H9 (cell line): ENCODE results near the gene STX1A. TPM values are rescaled to one million over a fixed set of nuclear protein-coding genes. Genes with fewer than 3 reads are reported as not detected.
A peak's percentile ranks its signal among the peaks of the same experiment; 100 is the strongest.

Source experiments
- DNase-seq: peaks from one replicate; pipeline ENCODE4 v3.0.0-alpha.2; 2017
- H2AFZ ChIP-seq: one replicate; pipeline ENCODE4 v1.6.1; 2013; ENCODE audit warnings: mild to moderate bottlenecking, low read length, control low read depth, moderate library complexity
- H2AK5ac ChIP-seq: 2 replicates; pipeline ENCODE4 v1.6.1; 2013; ENCODE audit warnings: low read length, control low read depth, mixed read lengths; ENCODE audit not compliant: insufficient read length
- H2BK120ac ChIP-seq: one replicate; pipeline ENCODE4 v1.6.1; 2013; ENCODE audit warnings: low read depth, mild to moderate bottlenecking, low read length, control low read depth, inconsistent platforms; ENCODE audit not compliant: poor library complexity, severe bottlenecking
- H2BK12ac ChIP-seq: 2 replicates; pipeline ENCODE4 v1.6.1; 2013; ENCODE audit warnings: low read length, control low read depth, mixed read lengths, low read depth; ENCODE audit not compliant: insufficient read length
- H2BK15ac ChIP-seq: 2 replicates; pipeline ENCODE4 v1.6.1; 2013; ENCODE audit warnings: low read depth, low read length, control low read depth
- H2BK20ac ChIP-seq: one replicate; pipeline ENCODE4 v1.6.1; 2013; ENCODE audit warnings: low read depth, mild to moderate bottlenecking, low read length, control low read depth, inconsistent platforms; ENCODE audit not compliant: poor library complexity, severe bottlenecking
- H2BK5ac ChIP-seq: 2 replicates; pipeline ENCODE4 v1.6.1; 2013; ENCODE audit warnings: low read length, control low read depth, mixed read lengths; ENCODE audit not compliant: insufficient read length
- H3K14ac ChIP-seq: 2 replicates; pipeline ENCODE4 v1.6.1; 2013; ENCODE audit warnings: low read length, control low read depth; ENCODE audit not compliant: insufficient read depth
- H3K18ac ChIP-seq: 2 replicates; pipeline ENCODE4 v1.6.1; 2013; ENCODE audit warnings: low read depth, mild to moderate bottlenecking, mixed read lengths, low read length, control low read depth; ENCODE audit not compliant: insufficient read length
- H3K23ac ChIP-seq: 2 replicates; pipeline ENCODE4 v1.6.1; 2013; ENCODE audit warnings: low read length, control low read depth, mixed read lengths, low read depth; ENCODE audit not compliant: insufficient read length
- H3K23me2 ChIP-seq: 2 replicates; pipeline ENCODE4 v1.6.1; 2013; ENCODE audit warnings: low read depth, mild to moderate bottlenecking, mixed read lengths, low read length, control low read depth; ENCODE audit not compliant: insufficient read length, poor library complexity, severe bottlenecking
- H3K27ac ChIP-seq: 2 replicates; pipeline ENCODE4 v1.5.1; 2013; ENCODE audit warnings: low read length, control low read depth, mixed read lengths, low read depth; ENCODE audit not compliant: insufficient read length
- H3K27me3 ChIP-seq: 2 replicates; pipeline ENCODE4 v1.6.1; 2013; ENCODE audit warnings: low read length, control low read depth, inconsistent platforms; ENCODE audit not compliant: insufficient read depth
- H3K4ac ChIP-seq: 2 replicates; pipeline ENCODE4 v1.6.1; 2013; ENCODE audit warnings: low read depth, mild to moderate bottlenecking, control low read depth, inconsistent platforms, low read length, moderate library complexity
- H3K4me1 ChIP-seq: 2 replicates; pipeline ENCODE4 v1.6.1; 2013; ENCODE audit warnings: low read length, control low read depth, inconsistent platforms; ENCODE audit not compliant: insufficient read depth
- H3K4me2 ChIP-seq: 2 replicates; pipeline ENCODE4 v1.6.1; 2013; ENCODE audit warnings: low read length, control low read depth, mixed read lengths; ENCODE audit not compliant: insufficient read length, insufficient read depth
- H3K56ac ChIP-seq: 2 replicates; pipeline ENCODE4 v1.6.1; 2013; ENCODE audit warnings: low read depth, mild to moderate bottlenecking, mixed read lengths, low read length, control low read depth; ENCODE audit not compliant: insufficient read length
- H3K79me1 ChIP-seq: 2 replicates; pipeline ENCODE4 v1.6.1; 2013; ENCODE audit warnings: low read depth, mild to moderate bottlenecking, moderate library complexity, low read length, control low read depth, inconsistent platforms; ENCODE audit not compliant: insufficient read depth, poor library complexity, severe bottlenecking
- H3K79me2 ChIP-seq: 2 replicates; pipeline ENCODE4 v1.6.1; 2013; ENCODE audit warnings: low read length, control low read depth, inconsistent platforms; ENCODE audit not compliant: insufficient read depth
- H3K9ac ChIP-seq: 2 replicates; pipeline ENCODE4 v1.6.1; 2013; ENCODE audit warnings: low read length, control low read depth, mixed read lengths; ENCODE audit not compliant: insufficient read length; ENCODE audit errors: extremely low read depth
- H3K9me3 ChIP-seq: one replicate; pipeline ENCODE4 v1.6.1; 2013; ENCODE audit warnings: low read depth, low read length, inconsistent platforms; ENCODE audit not compliant: control insufficient read depth
- H3T11ph ChIP-seq: one replicate; pipeline ENCODE4 v1.6.1; 2013; ENCODE audit warnings: mild to moderate bottlenecking, low read length, control low read depth, inconsistent platforms
- H4K20me1 ChIP-seq: one replicate; pipeline ENCODE4 v1.6.1; 2013; ENCODE audit not compliant: control insufficient read depth, insufficient read length, insufficient read depth
- H4K5ac ChIP-seq: 2 replicates; pipeline ENCODE4 v1.6.1; 2013; ENCODE audit warnings: low read depth, mild to moderate bottlenecking, mixed read lengths, low read length, control low read depth; ENCODE audit not compliant: insufficient read length
- H4K8ac ChIP-seq: replicated peaks from 2 replicates; pipeline ENCODE4 v1.6.1; 2013; ENCODE audit warnings: low read length, control low read depth, mixed read lengths, low read depth; ENCODE audit not compliant: insufficient read length
- H4K91ac ChIP-seq: 2 replicates; pipeline ENCODE4 v1.6.1; 2013; ENCODE audit warnings: low read depth, mild to moderate bottlenecking, moderate library complexity, mixed read lengths, low read length, control low read depth; ENCODE audit not compliant: insufficient read length
- H3K27ac Mint-ChIP-seq, 3 experiments: 2 replicates in 2 of 3; 3 replicates in 1 of 3; pipeline ENCODE4 v1.8.0; 2020 to 2021; ENCODE audit warnings: mixed read lengths in 3 of 3, mild to moderate bottlenecking in 1 of 3, moderate library complexity in 1 of 3
- H3K27me3 Mint-ChIP-seq: 2 replicates; pipeline ENCODE4 v1.8.0; 2021; ENCODE audit warnings: low read depth, mild to moderate bottlenecking, moderate library complexity, mixed read lengths
- H3K36me3 Mint-ChIP-seq, 3 experiments: 2 replicates in 2 of 3; 3 replicates in 1 of 3; pipeline ENCODE4 v1.8.0; 2020 to 2021; ENCODE audit warnings: low read depth in 3 of 3, mixed read lengths in 3 of 3; ENCODE audit not compliant: insufficient read depth in 1 of 3
- H3K4me1 Mint-ChIP-seq, 2 experiments: 2 replicates each; pipeline ENCODE4 v1.8.0; 2020; ENCODE audit warnings: mixed read lengths in 2 of 2
- H3K4me3 Mint-ChIP-seq, 2 experiments: 2 replicates in 1 of 2; 3 replicates in 1 of 2; pipeline ENCODE4 v1.8.0; 2020 to 2021; ENCODE audit warnings: mild to moderate bottlenecking in 2 of 2, mixed read lengths in 2 of 2, moderate library complexity in 1 of 2
- H3K9me3 Mint-ChIP-seq, 2 experiments: 2 replicates in 1 of 2; 3 replicates in 1 of 2; pipeline ENCODE4 v1.8.0; 2020; ENCODE audit warnings: mild to moderate bottlenecking in 2 of 2, mixed read lengths in 2 of 2, moderate library complexity in 1 of 2
- WGBS: extraction: QIAGEN DNeasy Blood & Tissue Kit; methylation state at CpG from one replicate; pipeline ENCODE4 v1.1.7; 2013; ENCODE audit warnings: missing lambda C conversion rate, low lambda C conversion rate, mixed read lengths; ENCODE audit not compliant: insufficient read length; ENCODE audit errors: extremely low coverage; 5-methylcytosine and 5-hydroxymethylcytosine counted together
- total RNA-seq: library from RNA; stranded (reverse); gene quantifications from 2 replicates; pipeline ENCODE4 v1.2.1, GENCODE V29; 2021
- TF ChIP-seq, protein P1 (sequence below): fragments of 200-600 bp; sonication (generic); conservative IDR thresholded peaks from 3 replicates; pipeline ENCODE4 v1.8.0; 2021; ENCODE audit warnings: antibody characterized with exemption, mild to moderate bottlenecking

STX1A gene
- total RNA-seq, 1 experiment from 2014 or later = 10.1 TPM

GRCh38 chr7:73698410-73698809 is 21.1 kb downstream of the STX1A start:
- Mint-ChIP-seq H3K4me1 (peaks cover 4 to 16% of the 10 kb centered on the region in 2 experiments), H3K4me3 (no peak overlapping the region; a peak in 1 of 5 replicates), H3K9me3 (no peaks in the 10 kb centered on the region), H3K36me3 (peaks cover 39 to 75% (median 62%) of the 10 kb centered on the region in 3 experiments), H3K27ac (peak overlapping the region in 1 of 3 experiments; percentile 48; a peak in 3 of 7 replicates), H3K27me3 (no peaks in the 10 kb centered on the region; the same call in 1 of the 2 replicates)
- H2AFZ ChIP-seq = no peak overlapping the region
- H3K27ac ChIP-seq = no peak overlapping the region
- no peak overlapping the region for H3K18ac ChIP-seq
- H3K56ac ChIP-seq = no peak overlapping the region
- no peaks in the 10 kb centered on the region; the same call in 1 of the 2 replicates for H3K4me1 ChIP-seq
- H3T11ph ChIP-seq = no peak overlapping the region
- H3K23me2 ChIP-seq = no peaks in the 10 kb centered on the region
- H2BK12ac ChIP-seq = no peak overlapping the region
- no peak overlapping the region for H2BK5ac ChIP-seq
- H2BK120ac ChIP-seq = no peak overlapping the region
- no peaks in the 10 kb centered on the region for H3K9me3 ChIP-seq
- no peak overlapping the region for H3K4me2 ChIP-seq
- no peak overlapping the region for H4K91ac ChIP-seq
- H4K8ac ChIP-seq = no peak overlapping the region
- no peaks in the 10 kb centered on the region for H3K27me3 ChIP-seq
- no peak overlapping the region for H3K4ac ChIP-seq
- H2AK5ac ChIP-seq = no peak overlapping the region
- H3K79me1 ChIP-seq = no peaks in the 10 kb centered on the region
- no peak overlapping the region for H4K5ac ChIP-seq
- no peak overlapping the region for H2BK15ac ChIP-seq
- no peaks in the 10 kb centered on the region for H4K20me1 ChIP-seq
- WGBS = no CpG with 5 or more reads among the region's 7 CpGs
- H3K14ac ChIP-seq = no peak overlapping the region
- TF ChIP-seq, protein P1, sequence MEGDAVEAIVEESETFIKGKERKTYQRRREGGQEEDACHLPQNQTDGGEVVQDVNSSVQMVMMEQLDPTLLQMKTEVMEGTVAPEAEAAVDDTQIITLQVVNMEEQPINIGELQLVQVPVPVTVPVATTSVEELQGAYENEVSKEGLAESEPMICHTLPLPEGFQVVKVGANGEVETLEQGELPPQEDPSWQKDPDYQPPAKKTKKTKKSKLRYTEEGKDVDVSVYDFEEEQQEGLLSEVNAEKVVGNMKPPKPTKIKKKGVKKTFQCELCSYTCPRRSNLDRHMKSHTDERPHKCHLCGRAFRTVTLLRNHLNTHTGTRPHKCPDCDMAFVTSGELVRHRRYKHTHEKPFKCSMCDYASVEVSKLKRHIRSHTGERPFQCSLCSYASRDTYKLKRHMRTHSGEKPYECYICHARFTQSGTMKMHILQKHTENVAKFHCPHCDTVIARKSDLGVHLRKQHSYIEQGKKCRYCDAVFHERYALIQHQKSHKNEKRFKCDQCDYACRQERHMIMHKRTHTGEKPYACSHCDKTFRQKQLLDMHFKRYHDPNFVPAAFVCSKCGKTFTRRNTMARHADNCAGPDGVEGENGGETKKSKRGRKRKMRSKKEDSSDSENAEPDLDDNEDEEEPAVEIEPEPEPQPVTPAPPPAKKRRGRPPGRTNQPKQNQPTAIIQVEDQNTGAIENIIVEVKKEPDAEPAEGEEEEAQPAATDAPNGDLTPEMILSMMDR = no peak
- no peak for DNase-seq
- no peak overlapping the region for H3K23ac ChIP-seq
- no peak overlapping the region for H3K9ac ChIP-seq
- H3K79me2 ChIP-seq = no peaks in the 10 kb centered on the region
- H2BK20ac ChIP-seq = no peak overlapping the region
